ENCODE measurements around the gene PDHA1.

Gene PDHA1

GRCh38 chrX:19354625-19355024, 10.9 kb downstream of the PDHA1 start:
- no peak overlapping the region for H4K12ac ChIP-seq (ENCODE audit: low read depth, low read length)
- no peak overlapping the region for H2AK5ac ChIP-seq (ENCODE audit: low read length)
- no peaks in the 10 kb centered on the region for H3K9me3 ChIP-seq (ENCODE audit: insufficient read depth, low read depth, low read length)
- H3K23ac ChIP-seq (ENCODE audit: low read length): no peak overlapping the region
- no peaks in the 10 kb centered on the region for H3K79me2 ChIP-seq (ENCODE audit: control insufficient read depth, insufficient read depth, low read length, poor library complexity)
- H3K27me3 ChIP-seq (ENCODE audit: insufficient read depth, low read length): no peaks in the 10 kb centered on the region
- no peak overlapping the region for H2BK120ac ChIP-seq (ENCODE audit: insufficient read depth, low read length, poor library complexity)
- peak; percentile 5 to 47 for DNase-seq
- no peak overlapping the region for H2AFZ ChIP-seq (ENCODE audit: insufficient read depth, low read length, poor library complexity)
- H2BK12ac ChIP-seq (ENCODE audit: low read length): no peak overlapping the region
- H3K9ac ChIP-seq (ENCODE audit: low read length): no peak overlapping the region
- peaks cover 41 to 60% of the 10 kb centered on the region in 2 experiments for H3K36me3 ChIP-seq (ENCODE audit: control insufficient read depth in 1 of 2, insufficient read depth in 2 of 2, low read length in 2 of 2)
- H3K4me2 ChIP-seq (ENCODE audit: low read length): no peak overlapping the region
- H3K14ac ChIP-seq (ENCODE audit: low read length): no peak overlapping the region
- no peak overlapping the region for H3K27ac ChIP-seq (ENCODE audit: low read depth, low read length)
- no CpG with 5 or more reads among the region's 6 CpGs for WGBS (ENCODE audit: extremely low coverage, insufficient coverage, insufficient read length)
- H4K91ac ChIP-seq (ENCODE audit: low read depth, low read length): no peak overlapping the region
- no peak overlapping the region for H3K4ac ChIP-seq (ENCODE audit: low read depth, low read length)
- H3K18ac ChIP-seq (ENCODE audit: low read length): no peak overlapping the region
- H3K4me1 ChIP-seq (ENCODE audit: control insufficient read depth in 1 of 2, insufficient read depth in 2 of 2, low read length in 2 of 2): no peaks in the 10 kb centered on the region
- H4K8ac ChIP-seq (ENCODE audit: low read depth, low read length): no peak overlapping the region
- H3K79me1 ChIP-seq (ENCODE audit: low read length): no peaks in the 10 kb centered on the region
- H3K4me3 ChIP-seq (ENCODE audit: low read depth, low read length): no peak overlapping the region
- H2BK5ac ChIP-seq (ENCODE audit: low read depth, low read length, poor library complexity): no peak overlapping the region

GRCh38 chrX:19358521-19358920, 14.8 kb downstream of the PDHA1 start:
- no peak overlapping the region for H3K4me2 ChIP-seq (ENCODE audit: low read length)
- H2AFZ ChIP-seq (ENCODE audit: insufficient read depth, low read length, poor library complexity): no peak overlapping the region
- no peaks in the 10 kb centered on the region for H3K9me3 ChIP-seq (ENCODE audit: insufficient read depth, low read depth, low read length)
- peaks cover 31 to 46% of the 10 kb centered on the region in 2 experiments for H3K36me3 ChIP-seq (ENCODE audit: control insufficient read depth in 1 of 2, insufficient read depth in 2 of 2, low read length in 2 of 2)
- no peak overlapping the region for H3K18ac ChIP-seq (ENCODE audit: low read length)
- no peak overlapping the region for H3K27ac ChIP-seq (ENCODE audit: low read depth, low read length)
- no peak overlapping the region for H3K4ac ChIP-seq (ENCODE audit: low read depth, low read length)
- no peak overlapping the region for H3K4me3 ChIP-seq (ENCODE audit: low read depth, low read length)
- H3K79me1 ChIP-seq (ENCODE audit: low read length): no peaks in the 10 kb centered on the region
- WGBS (ENCODE audit: extremely low coverage, insufficient coverage, insufficient read length): no CpG with 5 or more reads among the region's 7 CpGs
- no peak overlapping the region for H4K91ac ChIP-seq (ENCODE audit: low read depth, low read length)
- H4K12ac ChIP-seq (ENCODE audit: low read depth, low read length): no peak overlapping the region
- H3K79me2 ChIP-seq (ENCODE audit: control insufficient read depth, insufficient read depth, low read length, poor library complexity): no peaks in the 10 kb centered on the region
- no peak overlapping the region for H3K9ac ChIP-seq (ENCODE audit: low read length)
- no peak overlapping the region for H2BK5ac ChIP-seq (ENCODE audit: low read depth, low read length, poor library complexity)
- no peaks in the 10 kb centered on the region for H3K27me3 ChIP-seq (ENCODE audit: insufficient read depth, low read length)
- no peak overlapping the region for H2BK12ac ChIP-seq (ENCODE audit: low read length)
- H3K14ac ChIP-seq (ENCODE audit: low read length): no peak overlapping the region
- peak; percentile 20 to 64 for DNase-seq
- no peak overlapping the region for H2BK120ac ChIP-seq (ENCODE audit: insufficient read depth, low read length, poor library complexity)
- no peak overlapping the region for H4K8ac ChIP-seq (ENCODE audit: low read depth, low read length)
- H2AK5ac ChIP-seq (ENCODE audit: low read length): no peak overlapping the region
- peaks cover 3 to 5% of the 10 kb centered on the region in 2 experiments for H3K4me1 ChIP-seq (ENCODE audit: control insufficient read depth in 1 of 2, insufficient read depth in 2 of 2, low read length in 2 of 2)
- no peak overlapping the region for H3K23ac ChIP-seq (ENCODE audit: low read length)

GRCh38 chrX:19360903-19361302, 17.2 kb downstream of the PDHA1 start:
- Histone ChIP-seq H3K27ac (ENCODE audit: low read depth, low read length) (no peak overlapping the region), H3K79me2 (ENCODE audit: control insufficient read depth, insufficient read depth, low read length, poor library complexity) (no peaks in the 10 kb centered on the region), H3K14ac (ENCODE audit: low read length) (no peak overlapping the region), H2AK5ac (ENCODE audit: low read length) (no peak overlapping the region), H3K4ac (ENCODE audit: low read depth, low read length) (no peak overlapping the region), H3K27me3 (ENCODE audit: insufficient read depth, low read length) (no peaks in the 10 kb centered on the region), H4K91ac (ENCODE audit: low read depth, low read length) (no peak overlapping the region), H2BK120ac (ENCODE audit: insufficient read depth, low read length, poor library complexity) (no peak overlapping the region), H3K4me3 (ENCODE audit: low read depth, low read length) (no peak overlapping the region), H3K9me3 (ENCODE audit: insufficient read depth, low read depth, low read length) (no peaks in the 10 kb centered on the region), H3K9ac (ENCODE audit: low read length) (no peak overlapping the region), H3K4me1 (ENCODE audit: control insufficient read depth in 1 of 2, insufficient read depth in 2 of 2, low read length in 2 of 2) (peaks cover 3 to 5% of the 10 kb centered on the region in 2 experiments), H2AFZ (ENCODE audit: insufficient read depth, low read length, poor library complexity) (no peak overlapping the region), H2BK12ac (ENCODE audit: low read length) (no peak overlapping the region), H3K36me3 (ENCODE audit: control insufficient read depth in 1 of 2, insufficient read depth in 2 of 2, low read length in 2 of 2) (peaks cover 29 to 35% of the 10 kb centered on the region in 2 experiments), H3K18ac (ENCODE audit: low read length) (no peak overlapping the region), H4K8ac (ENCODE audit: low read depth, low read length) (no peak overlapping the region), H4K12ac (ENCODE audit: low read depth, low read length) (no peak overlapping the region), H3K23ac (ENCODE audit: low read length) (no peak overlapping the region), H2BK5ac (ENCODE audit: low read depth, low read length, poor library complexity) (no peak overlapping the region), H3K4me2 (ENCODE audit: low read length) (no peak overlapping the region), H3K79me1 (ENCODE audit: low read length) (no peaks in the 10 kb centered on the region)
- no peak for DNase-seq
- no CpG with 5 or more reads among the region's 6 CpGs for WGBS (ENCODE audit: extremely low coverage, insufficient coverage, insufficient read length)

GRCh38 chrX:19361701-19362100, 18.0 kb downstream of the PDHA1 start:
- Histone ChIP-seq H3K36me3 (ENCODE audit: control insufficient read depth in 1 of 2, insufficient read depth in 2 of 2, low read length in 2 of 2) (peaks cover 26 to 29% of the 10 kb centered on the region in 2 experiments), H3K4me2 (ENCODE audit: low read length) (no peak overlapping the region), H2AK5ac (ENCODE audit: low read length) (no peak overlapping the region), H3K14ac (ENCODE audit: low read length) (no peak overlapping the region), H4K91ac (ENCODE audit: low read depth, low read length) (no peak overlapping the region), H4K12ac (ENCODE audit: low read depth, low read length) (no peak overlapping the region), H2BK12ac (ENCODE audit: low read length) (no peak overlapping the region), H2BK5ac (ENCODE audit: low read depth, low read length, poor library complexity) (no peak overlapping the region), H3K4me3 (ENCODE audit: low read depth, low read length) (no peak overlapping the region), H2BK120ac (ENCODE audit: insufficient read depth, low read length, poor library complexity) (no peak overlapping the region), H3K23ac (ENCODE audit: low read length) (no peak overlapping the region), H3K9me3 (ENCODE audit: insufficient read depth, low read depth, low read length) (no peaks in the 10 kb centered on the region), H3K4ac (ENCODE audit: low read depth, low read length) (no peak overlapping the region), H3K27ac (ENCODE audit: low read depth, low read length) (peak overlapping the region; percentile 34), H3K79me1 (ENCODE audit: low read length) (no peaks in the 10 kb centered on the region), H3K18ac (ENCODE audit: low read length) (no peak overlapping the region), H3K79me2 (ENCODE audit: control insufficient read depth, insufficient read depth, low read length, poor library complexity) (no peaks in the 10 kb centered on the region), H3K9ac (ENCODE audit: low read length) (no peak overlapping the region), H4K8ac (ENCODE audit: low read depth, low read length) (no peak overlapping the region), H3K4me1 (ENCODE audit: control insufficient read depth in 1 of 2, insufficient read depth in 2 of 2, low read length in 2 of 2) (peaks cover 3 to 5% of the 10 kb centered on the region in 2 experiments), H2AFZ (ENCODE audit: insufficient read depth, low read length, poor library complexity) (no peak overlapping the region), H3K27me3 (ENCODE audit: insufficient read depth, low read length) (no peaks in the 10 kb centered on the region)
- peak; percentile 8 to 9 for DNase-seq
- WGBS (ENCODE audit: extremely low coverage, insufficient coverage, insufficient read length): no CpG with 5 or more reads among the region's 4 CpGs

Data from trophoblast cell (in vitro differentiated cells and primary cell).